ENCODE results near the gene ISYNA1. TPM values are rescaled to one million over a fixed set of nuclear protein-coding genes. Genes with fewer than 3 reads are reported as not detected.
A peak's percentile ranks its signal among the peaks of the same experiment; 100 is the strongest.

Gene ISYNA1
- total and polyA plus RNA-seq, 2 of the 13 experiments (the other 11 are each of a cell fraction or from before 2014, with no cell fraction given), result 29.6 to 48.5 TPM

- TF ChIP-seq ZBTB20 (CRISPR knock-in tag; IDR thresholded peaks at IDR 0.05; ENCODE audit: borderline replicate concordance, low read depth) (no peak; the same call in 1 of the 2 replicates), TEF (CRISPR knock-in tag; IDR thresholded peaks at IDR 0.05) (peak; percentile 59; the same call in 1 of the 2 replicates), MAFF (IDR thresholded peaks at IDR 0.05; ENCODE audit: low read depth, low read length) (no peak), ZNF703 (CRISPR knock-in tag; IDR thresholded peaks at IDR 0.05; ENCODE audit: borderline replicate concordance) (no peak), HNRNPUL1 (IDR thresholded peaks at IDR 0.05; ENCODE audit: low read depth, low read length) (peak; percentile 76; the same call in 1 of the 2 replicates), MLLT10 (CRISPR knock-in tag; IDR thresholded peaks at IDR 0.05) (no peak), GZF1 (CRISPR knock-in tag; IDR thresholded peaks at IDR 0.05) (no peak), HCFC1 (IDR thresholded peaks at IDR 0.05; ENCODE audit: low read depth, low read length) (no peak), ZNF329 (CRISPR knock-in tag; IDR thresholded peaks at IDR 0.05; ENCODE audit: low read depth) (no peak), THAP7 (CRISPR knock-in tag; IDR thresholded peaks at IDR 0.05) (0 out of 2 replicates have a peak, but pooled peaks have one; percentile 84), NFE2L2 (IDR thresholded peaks at IDR 0.05; ENCODE audit: low read length) (no peak), ISL2 (CRISPR knock-in tag; IDR thresholded peaks at IDR 0.05) (peak; percentile 81), HNF1B (CRISPR knock-in tag; IDR thresholded peaks at IDR 0.05) (peak; percentile 77), ZUFSP (CRISPR knock-in tag; IDR thresholded peaks at IDR 0.05; ENCODE audit: borderline replicate concordance) (0 out of 2 replicates have a peak, but pooled peaks have one; percentile 78), MZF1 (CRISPR knock-in tag; IDR thresholded peaks at IDR 0.05; ENCODE audit: borderline replicate concordance) (no peak), CREB1 (IDR thresholded peaks at IDR 0.05) (no peak), CREB1 (CRISPR knock-in tag; IDR thresholded peaks at IDR 0.05) (no peak), SNAI1 (CRISPR knock-in tag; IDR thresholded peaks at IDR 0.05; ENCODE audit: borderline replicate concordance) (peak; percentile 84; the same call in 1 of the 2 replicates), ZFP36L2 (CRISPR knock-in tag; IDR thresholded peaks at IDR 0.05) (no peak)
Measured at GRCh38 chr19:18388100-18388959, 49.6 kb downstream of the ISYNA1 start (continued).
